Suppressor macrophage treated with lipopolysaccharide for 4 hours (primary cell): Measurements from ENCODE around the gene ATG4B.
A peak's percentile ranks its signal among the peaks of the same experiment; 100 is the strongest.

Source experiments
- DNase-seq: peaks from one replicate; pipeline ENCODE4 v3.0.0-alpha.2; 2020

ATG4B gene

DNA sequence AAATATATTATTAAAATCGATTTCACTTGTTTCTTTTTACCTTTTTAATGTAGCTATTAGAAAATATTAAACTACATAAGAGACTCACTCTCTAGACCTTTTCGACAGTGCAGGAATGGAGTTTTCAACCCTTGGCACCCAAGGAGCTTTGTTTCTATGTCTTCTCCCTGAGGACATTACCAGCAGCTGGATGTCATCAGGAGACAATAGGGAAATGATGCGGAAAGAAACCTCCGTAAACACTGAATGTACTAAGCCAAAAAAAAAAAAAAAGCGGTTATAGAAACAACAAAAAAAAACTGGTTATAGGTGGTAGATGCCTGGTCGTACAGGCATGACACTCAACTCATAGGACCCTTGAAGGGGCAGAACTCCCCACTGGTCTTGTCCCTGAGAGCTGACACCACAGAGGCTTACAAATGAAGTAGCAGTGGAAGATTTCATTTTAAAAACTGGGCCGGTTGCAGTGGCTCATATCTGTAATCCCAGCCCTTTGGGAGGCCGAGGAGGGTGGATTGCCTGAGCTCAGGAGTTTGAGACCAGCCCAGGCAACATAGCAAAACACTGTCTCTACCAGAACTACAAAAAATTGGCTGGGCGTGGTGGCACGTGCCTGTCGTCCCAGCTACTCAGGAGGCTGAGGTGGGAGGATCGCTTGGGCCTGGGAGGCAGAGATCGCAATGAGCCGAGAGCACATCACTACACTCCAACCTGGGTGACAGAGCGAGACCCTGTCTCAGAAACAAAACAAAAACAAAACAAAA, 24.3 kb upstream of the ATG4B start:
- DNase-seq = no peak

DNA sequence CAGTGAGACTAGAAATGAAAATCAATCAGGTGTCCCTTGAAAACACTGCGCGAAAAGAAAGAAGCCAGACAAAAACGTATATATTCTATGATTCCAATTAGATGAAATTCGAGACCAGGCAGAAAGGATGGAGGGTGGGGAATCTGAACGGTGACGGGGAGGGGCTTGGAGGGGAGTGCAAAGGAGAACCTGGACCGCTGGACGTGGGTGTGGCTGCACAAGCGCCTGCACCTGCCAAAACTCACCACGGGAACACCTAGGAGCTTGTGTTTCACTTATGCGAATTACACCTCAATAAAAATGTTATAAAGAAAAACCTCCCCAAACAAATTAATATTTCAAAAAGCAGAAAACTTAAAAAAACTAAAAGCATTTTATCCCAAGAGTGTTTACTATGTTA, 22.5 kb upstream of the ATG4B start:
- DNase-seq = no peak

- no peak for DNase-seq
These were observed 21.9 kb upstream of the ATG4B start for GRCh38 chr2:241615522-241616052.

DNA sequence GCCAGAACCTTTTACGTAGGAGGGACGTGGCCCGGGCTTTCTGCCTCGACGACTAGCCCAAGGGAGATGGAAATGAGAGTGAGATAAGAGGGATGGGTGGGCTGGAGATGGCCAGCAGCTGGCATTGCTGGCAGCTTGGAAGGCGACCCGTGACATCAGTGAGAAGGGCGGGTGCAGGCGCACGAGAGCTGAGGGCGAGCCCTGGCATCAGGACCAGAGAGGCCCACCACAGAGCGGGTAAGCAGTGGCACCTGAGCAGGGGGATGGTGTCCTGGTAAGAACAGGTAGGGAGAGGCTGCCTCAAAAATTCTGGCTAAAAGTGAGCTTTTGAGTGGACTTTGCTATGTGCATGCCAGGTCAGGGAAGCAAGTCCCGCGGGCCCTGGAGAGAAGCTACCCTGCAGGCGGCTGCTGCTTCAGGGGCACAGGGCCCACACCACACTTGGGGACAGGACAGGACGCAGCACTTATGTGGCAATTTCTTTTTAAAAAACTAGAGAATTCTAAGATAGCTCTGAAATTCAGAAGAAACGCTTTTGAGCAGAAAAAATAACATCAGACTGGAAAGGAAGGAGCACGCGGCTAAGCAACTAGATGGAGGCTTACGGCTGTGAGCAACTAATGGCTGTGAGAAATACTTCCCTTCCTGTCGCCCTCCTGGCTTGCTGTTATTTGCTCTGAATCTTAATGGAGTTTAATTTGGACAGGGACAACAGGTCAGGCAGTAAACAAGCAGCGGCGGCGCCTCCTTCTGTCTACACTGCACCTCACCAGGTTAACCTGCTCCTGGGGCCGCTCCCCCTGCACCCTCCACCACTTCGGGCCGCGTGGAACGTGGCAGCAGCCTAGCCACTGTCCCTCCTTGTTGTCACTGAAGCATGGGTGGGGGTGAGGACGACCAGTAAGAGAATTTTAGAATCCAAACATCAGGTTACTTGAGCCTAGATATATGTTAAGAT, 21.0 kb upstream of the ATG4B start:
- DNase-seq = no peak

DNA sequence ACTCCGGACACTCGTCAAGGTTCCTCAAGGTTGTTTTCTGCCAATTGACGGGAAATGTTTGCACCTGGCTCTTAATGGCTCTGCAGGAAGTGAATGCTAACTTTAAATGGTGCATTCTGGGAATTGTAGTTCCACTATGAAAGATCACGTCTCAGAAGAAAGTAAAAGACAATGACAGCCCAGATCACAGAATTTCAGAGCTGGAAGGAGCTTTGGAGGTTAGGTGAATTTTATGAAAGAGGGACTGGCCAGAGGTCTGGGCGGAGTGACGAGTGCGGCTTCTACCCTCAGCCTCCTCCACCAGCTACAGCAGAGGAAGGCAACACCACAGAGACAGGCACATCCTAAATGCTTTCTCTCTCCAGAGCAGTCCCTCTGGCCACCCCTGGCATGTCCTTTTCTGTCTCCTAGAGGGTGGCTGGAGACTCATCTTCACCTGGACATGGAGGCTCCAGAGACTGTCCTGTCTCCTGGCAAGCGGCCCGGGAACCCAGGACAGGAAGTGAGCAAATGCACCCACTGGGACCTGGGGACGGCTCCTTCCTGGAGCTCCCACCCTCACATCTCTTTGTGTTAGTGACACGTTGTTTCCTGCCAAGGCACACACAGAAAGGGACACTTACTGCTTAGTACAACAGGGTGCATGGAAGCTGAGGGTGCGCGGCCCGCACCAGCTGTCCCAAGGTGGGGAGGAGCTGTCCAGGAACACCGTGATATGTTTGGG, 19.9 kb upstream of the ATG4B start:
- peak; percentile 13 for DNase-seq

GRCh38 chr2:241618296-241618805, 19.1 kb upstream of the ATG4B start:
- DNase-seq = peak; percentile 13

DNA sequence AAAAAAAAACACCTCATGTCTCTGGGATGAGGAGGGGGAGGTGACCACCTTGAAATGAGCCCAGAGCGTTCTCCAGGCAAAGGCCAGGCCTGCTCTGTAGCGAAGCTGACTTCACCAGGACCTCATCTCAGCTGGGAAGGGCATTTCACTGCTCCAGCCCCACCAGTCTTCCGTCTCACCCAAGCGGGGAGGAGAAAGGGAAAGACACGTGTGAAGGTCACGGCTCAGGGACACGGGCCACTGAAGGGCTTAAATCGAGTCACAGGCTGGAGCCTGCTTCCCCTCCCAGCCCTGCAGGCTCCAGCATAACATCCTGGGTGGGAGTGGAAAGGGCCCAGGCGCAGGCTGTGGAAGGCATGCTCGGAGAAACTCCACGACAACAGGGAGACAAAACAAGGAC, 18.7 kb upstream of the ATG4B start:
- DNase-seq = no peak

DNA sequence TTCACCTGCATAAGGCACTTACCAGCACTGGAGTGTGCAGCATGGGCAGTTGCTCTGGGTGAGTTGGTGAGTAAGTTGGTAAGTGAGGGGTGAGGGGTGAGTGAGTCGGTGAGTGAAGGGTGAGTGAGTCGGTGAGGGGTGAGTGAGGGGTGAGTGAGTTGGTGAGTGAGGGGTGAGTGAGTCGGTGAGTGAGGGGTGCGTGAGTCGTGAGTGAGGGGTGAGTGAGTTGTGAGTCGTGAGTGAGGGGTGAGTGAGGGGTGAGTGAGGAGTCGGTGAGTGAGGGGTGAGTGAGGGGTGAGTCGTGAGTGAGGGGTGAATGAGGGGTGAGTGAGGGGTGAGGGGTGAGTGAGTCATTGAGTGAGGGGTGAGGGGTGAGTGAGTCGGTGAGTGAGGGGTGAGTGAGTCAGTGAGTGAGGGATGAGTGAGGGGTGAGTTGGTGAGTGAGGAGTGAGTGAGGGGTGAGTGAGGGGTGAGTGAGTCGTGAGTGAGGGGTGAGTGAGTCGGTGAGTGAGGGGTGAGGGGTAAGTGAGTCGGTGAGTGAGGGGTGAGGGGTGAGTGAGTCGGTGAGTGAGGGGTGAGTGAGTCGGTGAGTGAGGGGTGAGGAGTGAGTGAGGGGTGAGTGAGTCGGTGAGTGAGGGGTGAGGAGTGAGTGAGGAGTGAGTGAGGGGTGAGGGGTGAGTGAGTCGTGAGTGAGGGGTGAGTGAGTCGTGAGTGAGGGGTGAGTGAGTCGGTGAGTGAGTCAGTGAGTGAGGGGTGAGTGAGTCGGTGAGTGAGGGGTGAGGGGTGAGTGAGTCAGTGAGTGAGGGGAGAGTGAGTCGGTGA, 17.7 kb upstream of the ATG4B start:
- DNase-seq = no peak

DNA sequence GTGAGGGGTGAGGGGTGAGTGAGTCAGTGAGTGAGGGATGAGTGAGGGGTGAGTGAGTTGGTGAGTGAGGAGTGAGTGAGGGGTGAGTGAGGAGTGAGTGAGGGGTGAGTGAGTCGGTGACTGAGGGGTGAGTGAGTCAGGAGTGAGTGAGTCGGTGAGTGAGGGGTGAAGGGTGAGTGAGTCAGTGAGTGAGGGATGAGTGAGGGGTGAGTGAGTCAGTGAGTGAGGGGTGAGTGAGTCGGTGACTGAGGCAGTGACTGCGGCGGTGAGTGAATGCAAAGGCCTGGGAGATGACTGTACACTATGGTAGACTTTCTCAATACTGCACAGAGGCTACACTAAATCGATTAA, 17.1 kb upstream of the ATG4B start:
- DNase-seq = peak; percentile 35

DNA sequence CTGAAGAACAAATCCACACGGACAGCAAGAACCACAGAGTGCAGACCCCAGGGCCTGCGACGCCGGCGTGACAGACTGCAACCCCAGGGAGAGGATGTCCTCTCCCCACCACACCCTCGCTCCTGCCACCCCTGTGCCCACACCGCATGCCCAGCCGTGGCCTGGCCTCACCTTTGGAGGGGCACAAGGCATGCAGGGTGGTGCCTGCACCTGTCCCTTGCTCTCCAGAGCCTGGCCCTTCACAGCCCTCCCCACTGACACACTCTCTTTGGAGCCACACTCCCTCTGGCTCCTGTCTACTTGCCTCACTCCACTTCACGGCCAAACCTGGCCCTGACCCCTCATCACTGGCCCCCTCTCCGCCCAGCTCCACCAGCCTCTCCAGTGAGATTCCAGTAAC, 9.8 kb upstream of the ATG4B start:
- DNase-seq = no peak

- DNase-seq = no peak
These were observed 7.6 kb upstream of the ATG4B start for GRCh38 chr2:241629762-241630435.

- DNase-seq = no peak
These were observed 4.8 kb upstream of the ATG4B start for GRCh38 chr2:241632478-241633325.

DNA sequence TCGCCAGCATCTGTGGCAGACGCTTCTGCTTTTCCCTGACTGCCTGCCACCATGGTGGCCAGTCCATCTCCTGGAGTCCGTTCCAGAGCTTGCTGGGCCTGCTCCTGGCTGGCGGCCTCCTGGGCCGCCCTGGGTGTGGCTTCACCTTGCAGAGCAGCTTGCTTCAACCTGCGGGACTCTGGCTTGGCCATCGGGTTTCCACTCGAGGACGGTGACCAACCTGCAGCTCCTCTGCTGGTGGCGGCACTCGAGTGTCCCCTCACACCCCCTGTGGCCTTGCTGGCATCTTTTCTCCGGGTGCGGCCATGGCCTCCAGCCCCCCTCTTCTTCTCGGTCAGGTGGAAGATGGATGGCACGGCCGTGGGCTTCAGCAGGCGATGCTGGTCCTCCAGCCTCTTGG, 3.9 kb upstream of the ATG4B start:
- no peak for DNase-seq

DNA sequence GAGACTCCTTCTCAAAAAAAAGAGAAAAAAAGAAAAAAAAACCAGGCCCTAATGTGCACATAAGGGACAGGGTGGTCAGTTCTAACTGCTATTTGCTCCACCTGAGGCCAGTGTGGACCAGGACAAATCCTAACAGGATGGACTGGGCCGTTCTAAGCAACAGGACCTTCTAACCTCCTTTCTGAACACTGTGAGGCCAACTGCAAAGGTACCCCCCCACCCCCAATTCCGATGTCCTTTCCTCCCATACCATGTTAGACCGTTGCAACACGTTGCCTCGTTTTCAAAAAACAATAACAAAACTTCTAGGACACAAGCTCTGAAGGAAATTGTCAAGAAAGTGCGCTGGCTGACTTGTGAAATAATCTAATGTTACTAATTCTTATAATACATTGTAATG, 1.7 kb upstream of the ATG4B start:
- no peak for DNase-seq

DNA sequence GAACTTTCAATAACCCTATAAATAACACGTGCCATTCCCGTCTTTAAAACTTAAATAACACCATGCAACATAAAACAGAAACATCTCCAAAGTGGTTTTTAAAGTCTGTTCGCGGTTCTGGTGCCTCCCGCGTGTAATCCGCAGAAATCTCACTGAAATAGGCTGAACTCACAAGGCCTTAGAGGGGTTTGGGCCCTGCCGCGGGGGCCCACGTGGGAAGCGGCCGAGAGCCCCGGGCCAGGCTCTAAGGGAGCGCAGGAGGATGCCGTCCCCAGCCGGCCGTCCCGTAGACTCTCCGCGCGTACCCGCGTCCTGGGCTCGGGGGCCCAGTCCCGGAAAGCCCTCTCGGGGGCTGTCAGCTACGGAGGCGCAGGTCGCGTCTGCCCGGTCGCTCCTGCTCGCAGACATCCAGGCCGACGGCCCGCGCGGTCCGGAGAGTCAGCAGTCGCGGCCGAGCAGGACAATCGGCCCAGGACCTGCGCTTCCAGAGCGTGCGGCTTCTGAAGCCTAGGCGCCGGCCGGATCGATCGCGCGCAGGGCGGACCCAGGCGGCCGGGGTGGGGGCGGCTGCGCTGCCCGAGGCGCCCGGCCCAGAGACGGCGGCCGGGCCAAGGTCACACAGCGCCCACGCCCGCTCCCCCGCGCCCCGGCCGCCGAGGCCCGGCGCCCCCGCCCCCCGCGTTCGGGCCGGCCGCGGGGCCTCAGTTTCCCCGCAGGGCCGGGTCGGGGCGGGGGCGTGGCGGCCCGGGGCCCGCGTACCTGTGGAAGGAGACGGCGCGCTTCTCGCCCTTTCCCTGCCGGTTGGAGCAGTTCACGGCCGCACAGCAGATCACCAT, 1.1 kb upstream of the ATG4B start:
- DNase-seq = peak; percentile 34

- peak; percentile 54 for DNase-seq
These were observed 535 bp downstream of the ATG4B start for GRCh38 chr2:241637795-241638660.

DNA sequence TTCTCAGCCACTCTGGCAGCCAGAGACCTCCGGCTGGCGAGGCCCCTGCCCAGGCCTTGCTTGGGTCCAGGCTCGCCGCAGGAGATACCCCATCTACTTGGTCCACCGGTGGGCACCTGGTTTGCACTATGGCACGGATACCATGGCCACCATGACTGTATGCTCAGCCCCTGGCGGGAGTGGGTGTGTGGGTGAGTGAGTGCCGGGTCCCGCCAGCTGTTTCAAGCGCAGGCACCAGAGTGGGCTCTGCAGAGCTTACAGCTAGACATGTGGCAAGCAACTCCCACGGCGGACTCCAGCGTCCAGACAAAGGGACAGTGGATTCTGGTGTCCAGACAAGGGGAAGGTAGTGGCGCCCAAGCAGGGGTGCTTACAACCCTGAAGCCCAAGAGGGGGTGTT, 1.4 kb downstream of the ATG4B start:
- DNase-seq = no peak

- no peak for DNase-seq
These were observed 1.9 kb downstream of the ATG4B start for GRCh38 chr2:241639385-241639784.
